ENCODE measurements around the gene FXYD6. TPM values are rescaled to one million over a fixed set of nuclear protein-coding genes. Genes with fewer than 3 reads are reported as not detected.

Gene FXYD6
- total and polyA plus RNA-seq, 4 donors, result 4.7 to 22.5 (median 12.3) TPM

- TF ChIP-seq REST (IDR thresholded peaks at IDR 0.05), result no peak
- no peak for TF ChIP-seq JUND (IDR thresholded peaks at IDR 0.05)
- no peak for TF ChIP-seq HNF4A (conservative IDR thresholded peaks at IDR 0.05)
- no peak for TF ChIP-seq NR2F2 (IDR thresholded peaks at IDR 0.05)
- no peak for TF ChIP-seq GABPA (IDR thresholded peaks at IDR 0.05 in 1 of 2, conservative IDR thresholded peaks at IDR 0.05 in 1 of 2)
Observed at GRCh38 chr11:117909611-117910382, 33.3 kb upstream of the FXYD6 start (continued).

- H3K4me1 ChIP-seq (ENCODE audit: control insufficient read depth in 4 of 4, insufficient read depth in 4 of 4, low read length in 3 of 4), result no peaks in the 10 kb centered on the region
- no peak overlapping the region for H3K4me3 ChIP-seq (ENCODE audit: low read depth in 1 of 3, low read length in 3 of 3)
- 78% methylated on average over 4 of the region's 4 CpGs for WGBS
- H3K36me3 ChIP-seq (ENCODE audit: control insufficient read depth in 4 of 4, insufficient read depth in 3 of 4, low read depth in 1 of 4, low read length in 3 of 4), result no peaks in the 10 kb centered on the region
- H3K9ac ChIP-seq (ENCODE audit: low read depth in 1 of 2, low read length in 2 of 2), result no peak overlapping the region
- TF ChIP-seq ATF3 (IDR thresholded peaks at IDR 0.05) (no peak), FOXA1 (IDR thresholded peaks at IDR 0.05) (no peak), SP1 (IDR thresholded peaks at IDR 0.05) (no peak), RXRA (IDR thresholded peaks at IDR 0.05) (no peak), TAF1 (conservative IDR thresholded peaks at IDR 0.05) (no peak), HNF4G (IDR thresholded peaks at IDR 0.05) (no peak), MAX (IDR thresholded peaks at IDR 0.05) (no peak), CTCF (IDR thresholded peaks at IDR 0.05; ENCODE audit: low read depth, low read length, missing input control) (no peak), YY1 (IDR thresholded peaks at IDR 0.05) (no peak), GABPA (IDR thresholded peaks at IDR 0.05 in 1 of 2, conservative IDR thresholded peaks at IDR 0.05 in 1 of 2) (no peak), JUND (IDR thresholded peaks at IDR 0.05) (no peak), RAD21 (IDR thresholded peaks at IDR 0.05) (no peak), EGR1 (IDR thresholded peaks at IDR 0.05; ENCODE audit: low read depth in 2 of 2) (no peak), ZBTB33 (IDR thresholded peaks at IDR 0.05) (no peak), REST (IDR thresholded peaks at IDR 0.05) (no peak)
- H3K27me3 ChIP-seq (ENCODE audit: control insufficient read depth in 4 of 4, insufficient read depth in 4 of 4, low read length in 3 of 4), result peaks cover 0 to 2% (median 0%) of the 10 kb centered on the region in 4 donors
- no peaks in the 10 kb centered on the region for H3K9me3 ChIP-seq (ENCODE audit: control insufficient read depth in 4 of 4, low read length in 3 of 4)
- no peak overlapping the region for H3K27ac ChIP-seq (ENCODE audit: low read depth in 1 of 2, low read length in 2 of 2)
- DNase-seq (ENCODE audit: low spot score), result no peak
Observed at GRCh38 chr11:117908959-117909610, 32.6 kb upstream of the FXYD6 start.
